Transverse colon (tissue), 4 donors: Measurements from ENCODE around the gene HDAC4. TPM values are rescaled to one million over a fixed set of nuclear protein-coding genes. Genes with fewer than 3 reads are reported as not detected.

ENCODE experiments used
- DNase-seq: peaks from one replicate; pipeline ENCODE4 v3.0.0-alpha.2; 2019
- H3K27ac ChIP-seq, 4 donors: fragments of 200-600 bp; sonication (generic); 2 replicates each; pipeline ENCODE4 v1.5.1; 2016 to 2018; ENCODE audit warnings: inconsistent platforms in 4 of 4
- H3K27me3 ChIP-seq: fragments of 200-600 bp; sonication (generic); 2 replicates; pipeline ENCODE4 v1.5.1; 2017; ENCODE audit warnings: inconsistent platforms
- H3K36me3 ChIP-seq, 4 donors: fragments of 200-600 bp; sonication (generic); 2 replicates each; pipeline ENCODE4 v1.5.1; 2017 to 2019; ENCODE audit warnings: inconsistent platforms in 4 of 4
- H3K4me1 ChIP-seq, 4 donors: fragments of 200-600 bp; sonication (generic); 2 replicates each; pipeline ENCODE4 v1.5.1; 2017 to 2020; ENCODE audit warnings: inconsistent platforms in 4 of 4
- H3K4me3 ChIP-seq, 4 donors: fragments of 200-600 bp; sonication (generic); 1 replicate in 1 of 4; 2 replicates in 3 of 4; pipeline versions ENCODE4 v1.5.1 to v1.6.1; 2017 to 2019; ENCODE audit warnings: inconsistent platforms in 4 of 4
- H3K9me3 ChIP-seq, 2 donors: fragments of 200-600 bp; sonication (generic); 2 replicates each; pipeline ENCODE4 v1.5.1; 2017 to 2019; ENCODE audit warnings: inconsistent platforms in 2 of 2
- EP300 ChIP-seq: sonication (generic); formaldehyde crosslinking; IDR thresholded peaks from one replicate; pipeline ENCODE4 v1.6.1; 2017; ENCODE audit warnings: antibody characterized with exemption, low read depth
- POLR2A ChIP-seq: fragments of 450-650 bp; IDR thresholded peaks from one replicate; pipeline ENCODE4 v1.6.1; 2016; ENCODE audit warnings: antibody characterized with exemption, mild to moderate bottlenecking, moderate library complexity
- POLR2AphosphoS5 ChIP-seq, 3 donors: sonication (generic); formaldehyde crosslinking; IDR thresholded peaks; one replicate each; pipeline ENCODE4 v1.6.1; 2016; ENCODE audit warnings: antibody characterized with exemption in 3 of 3
- WGBS, 2 donors: methylation state at CpG; one replicate each; pipeline ENCODE4 v1.1.5; 2018; ENCODE audit warnings: low coverage in 1 of 2; 5-methylcytosine and 5-hydroxymethylcytosine counted together
- in situ Hi-C, 4 donors: fragments of 200-750 bp; cut with MboI; loops; one replicate each; pipeline versions ENCODE4 v1.15.0 to v1.15.1; 2017; ENCODE audit warnings: low sequenced_read_pairs in 3 of 4, low pct_ligation_motif_present in 1 of 4, low pct_unique_long_range_greater_than_20kb in 1 of 4
- intact Hi-C: fragments of 100-400 bp; cut with DNase I; formaldehyde crosslinking; loops from one replicate; pipeline ENCODE4 v1.15.1; 2023; ENCODE audit warnings: low total_unique reads
- total RNA-seq, 4 donors: library from RNA; depleted of rRNA; stranded (reverse); fragments of >200 nt; gene quantifications; one replicate each; pipeline ENCODE4 v1.1.0, GENCODE V29; 2016
- TF ChIP-seq, protein P1 (sequence below), 5 experiments: fragments of 200-600 bp in 3 of 5; fragments of 450-650 bp in 2 of 5; sonication (generic) in 3 of 5; IDR thresholded peaks; 1 replicate in 2 of 5; 2 replicates in 3 of 5; pipeline ENCODE4 v1.5.1; 2016 to 2017; ENCODE audit warnings: antibody characterized with exemption in 5 of 5, inconsistent platforms in 3 of 5, mild to moderate bottlenecking in 2 of 5, moderate library complexity in 1 of 5

The HDAC4 gene
- total RNA-seq, 4 donors from 2014 or later, result 33.9 to 192 (median 112) TPM

DNA sequence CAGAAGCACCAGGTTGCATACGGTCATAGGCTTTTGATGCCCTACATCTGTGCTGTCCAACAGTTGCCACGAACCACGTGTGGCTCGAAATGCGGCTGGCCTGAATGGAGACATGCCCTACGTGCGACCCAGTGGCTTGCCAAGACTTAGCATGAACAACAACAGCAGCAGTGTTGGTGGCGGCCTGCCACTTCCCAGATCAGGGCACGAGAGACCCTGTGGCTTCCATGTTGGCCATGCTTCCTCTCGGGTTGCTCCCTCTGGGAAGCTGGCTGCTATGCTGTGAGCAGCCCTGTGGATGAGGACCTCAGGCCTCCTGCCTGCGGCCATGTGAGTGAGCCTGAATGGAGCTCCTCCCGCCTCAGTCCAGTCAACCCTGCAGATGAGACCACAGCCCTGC lies 212.3 kb downstream of the HDAC4 start:
- 97% methylated on average over 12 of the region's 12 CpGs; no CpG with 5 or more reads in 1 of the 2 donors for WGBS, 2 donors
- DNase-seq, result peak; percentile 6
- Histone ChIP-seq H3K4me3 (no peak overlapping the region), H3K9me3 (no peaks in the 10 kb centered on the region), H3K27ac (no peak overlapping the region), H3K36me3 (peaks cover 0 to 25% (median 5%) of the 10 kb centered on the region in 4 donors), H3K27me3 (no peaks in the 10 kb centered on the region), H3K4me1 (peaks cover 0 to 3% (median 0%) of the 10 kb centered on the region in 4 donors)
- in situ Hi-C loops, result no loop called here
- TF ChIP-seq EP300 (no peak), POLR2A (no peak), POLR2AphosphoS5 (IDR thresholded peaks at IDR 0.05) (no peak)
- TF ChIP-seq, protein P1, sequence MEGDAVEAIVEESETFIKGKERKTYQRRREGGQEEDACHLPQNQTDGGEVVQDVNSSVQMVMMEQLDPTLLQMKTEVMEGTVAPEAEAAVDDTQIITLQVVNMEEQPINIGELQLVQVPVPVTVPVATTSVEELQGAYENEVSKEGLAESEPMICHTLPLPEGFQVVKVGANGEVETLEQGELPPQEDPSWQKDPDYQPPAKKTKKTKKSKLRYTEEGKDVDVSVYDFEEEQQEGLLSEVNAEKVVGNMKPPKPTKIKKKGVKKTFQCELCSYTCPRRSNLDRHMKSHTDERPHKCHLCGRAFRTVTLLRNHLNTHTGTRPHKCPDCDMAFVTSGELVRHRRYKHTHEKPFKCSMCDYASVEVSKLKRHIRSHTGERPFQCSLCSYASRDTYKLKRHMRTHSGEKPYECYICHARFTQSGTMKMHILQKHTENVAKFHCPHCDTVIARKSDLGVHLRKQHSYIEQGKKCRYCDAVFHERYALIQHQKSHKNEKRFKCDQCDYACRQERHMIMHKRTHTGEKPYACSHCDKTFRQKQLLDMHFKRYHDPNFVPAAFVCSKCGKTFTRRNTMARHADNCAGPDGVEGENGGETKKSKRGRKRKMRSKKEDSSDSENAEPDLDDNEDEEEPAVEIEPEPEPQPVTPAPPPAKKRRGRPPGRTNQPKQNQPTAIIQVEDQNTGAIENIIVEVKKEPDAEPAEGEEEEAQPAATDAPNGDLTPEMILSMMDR (IDR thresholded peaks at IDR 0.05), result no peak
- intact Hi-C loops, result no loop called here

DNA sequence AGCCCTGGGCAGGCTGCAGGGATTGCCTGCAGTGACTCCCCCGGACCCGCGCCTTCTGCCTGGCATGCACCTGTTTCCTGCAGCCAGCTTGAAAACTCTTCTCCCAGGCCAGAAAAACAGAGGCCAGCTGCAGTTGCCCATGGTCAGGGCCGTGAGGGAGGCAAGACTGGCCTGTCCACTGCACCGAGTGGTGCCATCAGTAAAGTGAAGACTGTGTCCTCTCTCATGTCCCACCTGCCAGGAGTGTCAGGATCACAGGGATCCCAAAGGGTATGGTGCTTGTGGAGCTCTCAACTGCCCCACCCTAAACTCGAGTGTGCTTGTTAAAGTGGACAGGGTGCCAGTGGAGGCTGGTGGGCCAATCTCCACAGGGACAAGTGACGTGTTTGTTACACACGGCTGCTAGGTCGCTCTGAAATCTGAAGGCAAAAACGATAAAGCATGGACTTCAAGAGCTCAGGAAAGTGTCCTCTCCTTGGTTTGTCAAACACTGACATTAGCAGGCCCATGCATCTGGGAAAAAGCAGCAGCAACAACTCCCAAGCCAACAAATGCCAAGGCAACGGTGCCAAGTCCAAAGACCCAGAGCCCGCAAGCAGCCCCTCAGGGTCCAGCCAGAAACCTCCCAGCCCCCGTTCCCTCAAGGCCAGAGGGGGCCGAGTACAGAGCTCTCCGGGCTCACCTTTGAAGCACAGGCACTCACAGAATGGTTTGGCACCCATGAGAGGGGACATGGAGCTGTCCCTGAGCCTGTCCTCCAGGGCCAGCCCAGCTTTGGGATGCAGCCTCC lies 213.2 kb downstream of the HDAC4 start:
- in situ Hi-C loops, result no loop called here

DNA sequence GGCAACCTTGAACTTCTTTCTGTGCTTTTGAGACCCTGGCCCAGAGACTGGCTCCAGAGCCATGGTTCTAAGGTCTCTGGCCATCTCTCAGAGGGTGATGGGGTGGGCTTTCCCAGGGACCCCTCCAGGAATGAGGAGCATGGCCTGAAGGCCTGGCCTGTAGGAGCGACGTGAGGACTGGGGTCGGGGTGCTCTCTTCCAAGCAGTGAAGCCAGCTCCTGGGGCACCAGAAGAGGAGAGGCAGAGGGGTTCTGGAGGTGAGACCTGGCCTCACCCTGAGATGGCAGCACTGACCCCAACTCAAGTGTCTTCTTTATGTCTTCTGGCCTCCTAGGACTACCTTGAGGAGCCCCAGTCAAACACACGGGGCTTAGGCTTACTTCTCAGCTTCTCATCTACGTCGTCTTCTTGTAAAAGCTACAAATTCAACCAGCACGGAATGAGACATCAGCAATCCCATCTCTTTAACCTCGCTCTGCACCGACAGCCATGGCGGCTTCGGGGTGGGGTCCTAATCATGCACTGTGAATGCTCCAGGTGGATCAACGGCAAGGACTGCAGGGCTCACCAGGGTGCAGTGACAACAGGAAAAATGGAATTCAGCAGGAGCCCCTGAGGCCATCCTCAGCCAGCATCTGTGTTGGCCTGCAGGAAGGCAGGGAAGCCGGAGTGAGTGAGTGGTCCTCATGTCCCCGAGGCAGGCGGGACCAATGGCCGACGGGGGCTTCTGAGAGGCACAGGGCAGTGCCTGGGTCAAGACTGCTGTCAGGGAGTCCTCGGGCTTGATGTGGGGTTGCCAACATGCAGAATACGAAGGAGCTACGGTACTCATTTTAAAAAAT lies 214.1 kb downstream of the HDAC4 start:
- Histone ChIP-seq H3K36me3 (peaks cover 0 to 25% (median 5%) of the 10 kb centered on the region in 4 donors), H3K27ac (no peak overlapping the region), H3K4me3 (no peak overlapping the region), H3K4me1 (peaks cover 0 to 3% (median 0%) of the 10 kb centered on the region in 4 donors), H3K27me3 (no peaks in the 10 kb centered on the region), H3K9me3 (no peaks in the 10 kb centered on the region)
- 96 to 100% methylated on average over 7 to 20 of the region's 20 CpGs for WGBS, 2 donors
- peak; percentile 3 for DNase-seq
- in situ Hi-C loops (no loop called here), intact Hi-C loops (no loop called here)
- TF ChIP-seq POLR2A (no peak), POLR2AphosphoS5 (IDR thresholded peaks at IDR 0.05) (no peak), EP300 (no peak)
- TF ChIP-seq, protein P1 (IDR thresholded peaks at IDR 0.05), result no peak

More for the DNA sequence above, 213.2 kb downstream of the HDAC4 start:
- H3K9me3 ChIP-seq, result no peaks in the 10 kb centered on the region
- H3K4me1 ChIP-seq, result peaks cover 0 to 3% (median 0%) of the 10 kb centered on the region in 4 donors
- no peak overlapping the region for H3K4me3 ChIP-seq
- no peaks in the 10 kb centered on the region for H3K27me3 ChIP-seq
- TF ChIP-seq POLR2AphosphoS5 (IDR thresholded peaks at IDR 0.05) (no peak), POLR2A (no peak), EP300 (no peak)
- TF ChIP-seq, protein P1 (IDR thresholded peaks at IDR 0.05), result no peak
- peak; percentile 3 for DNase-seq
- H3K36me3 ChIP-seq, result peaks cover 0 to 25% (median 5%) of the 10 kb centered on the region in 4 donors
- 91% methylated on average over 15 of the region's 15 CpGs; no CpG with 5 or more reads in 1 of the 2 donors for WGBS, 2 donors
- intact Hi-C loops, result no loop called here
- no peak overlapping the region for H3K27ac ChIP-seq
